VCaP (cell line): Measurements from ENCODE around the gene RAI1.

ENCODE experiments used
- H3K27ac ChIP-seq: fragments of 450-650 bp; 2 replicates; pipeline ENCODE4 v1.5.1; 2017
- CTCF ChIP-seq: fragments of 450-650 bp; conservative IDR thresholded peaks from 2 replicates; pipeline ENCODE4 v1.5.1; 2017; ENCODE audit warnings: mild to moderate bottlenecking, moderate library complexity

Gene RAI1

GRCh38 chr17:17719199-17719940 is 38.1 kb downstream of the RAI1 start:
- TF ChIP-seq CTCF = no peak
- no peak overlapping the region for H3K27ac ChIP-seq

GRCh38 chr17:17719966-17720543 is 38.8 kb downstream of the RAI1 start:
- no peak for TF ChIP-seq CTCF
- H3K27ac ChIP-seq = no peak overlapping the region

GRCh38 chr17:17721140-17721668 is 39.9 kb downstream of the RAI1 start:
- no peak for TF ChIP-seq CTCF

GRCh38 chr17:17722081-17722905 is 41.0 kb downstream of the RAI1 start:
- no peak overlapping the region for H3K27ac ChIP-seq
- no peak for TF ChIP-seq CTCF

More at GRCh38 chr17:17721140-17721668, 39.9 kb downstream of the RAI1 start:
- H3K27ac ChIP-seq = no peak overlapping the region

GRCh38 chr17:17722906-17723353 is 41.7 kb downstream of the RAI1 start:
- no peak for TF ChIP-seq CTCF
- no peak overlapping the region for H3K27ac ChIP-seq

- H3K27ac ChIP-seq = no peak overlapping the region
- TF ChIP-seq CTCF = no peak
Observed at GRCh38 chr17:17723354-17724261, 42.4 kb downstream of the RAI1 start.
